ENCODE measurements around the gene NELFCD. TPM values are rescaled to one million over a fixed set of nuclear protein-coding genes. Genes with fewer than 3 reads are reported as not detected.

NELFCD gene
- polyA plus RNA-seq, 1 of the 3 experiments (the other 2 are of a cell fraction): 90.0 TPM

GRCh38 chr20:59004493-59004762 is 23.4 kb downstream of the NELFCD start:
- H3K4me1 ChIP-seq (ENCODE audit: control insufficient read depth in 1 of 2, insufficient read depth in 2 of 2, low read depth in 1 of 2, low read length in 1 of 2): peaks cover 0 to 3% of the 10 kb centered on the region in 2 experiments; a peak in 1 of 4 replicates
- TF ChIP-seq FOSL2 (IDR thresholded peaks at IDR 0.05; ENCODE audit: borderline replicate concordance, low read depth) (no peak), TEAD4 (IDR thresholded peaks at IDR 0.05; ENCODE audit: borderline replicate concordance, insufficient read depth) (no peak), PBX3 (IDR thresholded peaks at IDR 0.05) (no peak), NRF1 (IDR thresholded peaks at IDR 0.05; ENCODE audit: low read depth, low read length) (no peak), EZH2phosphoT487 (IDR thresholded peaks at IDR 0.05; ENCODE audit: borderline replicate concordance, low read depth) (no peak), GABPA (IDR thresholded peaks at IDR 0.05; ENCODE audit: low read depth) (no peak), FOXJ3 (CRISPR knock-in tag; IDR thresholded peaks at IDR 0.05) (no peak), SMC3 (IDR thresholded peaks at IDR 0.05; ENCODE audit: low read depth, low read length) (no peak), GATA2 (CRISPR knock-in tag; IDR thresholded peaks at IDR 0.05) (no peak)
- TF ChIP-seq, protein P1, sequence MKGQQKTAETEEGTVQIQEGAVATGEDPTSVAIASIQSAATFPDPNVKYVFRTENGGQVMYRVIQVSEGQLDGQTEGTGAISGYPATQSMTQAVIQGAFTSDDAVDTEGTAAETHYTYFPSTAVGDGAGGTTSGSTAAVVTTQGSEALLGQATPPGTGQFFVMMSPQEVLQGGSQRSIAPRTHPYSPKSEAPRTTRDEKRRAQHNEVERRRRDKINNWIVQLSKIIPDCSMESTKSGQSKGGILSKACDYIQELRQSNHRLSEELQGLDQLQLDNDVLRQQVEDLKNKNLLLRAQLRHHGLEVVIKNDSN (IDR thresholded peaks at IDR 0.05; ENCODE audit: borderline replicate concordance, low read depth): no peak
- no peak for DNase-seq
- no peaks in the 10 kb centered on the region for H3K36me3 ChIP-seq (replicated peaks in 1 of 2; ENCODE audit: control insufficient read depth in 1 of 2, insufficient read depth in 2 of 2, low read length in 1 of 2)
- H3K4me2 ChIP-seq: no peak overlapping the region
- no peak overlapping the region for H3K9ac ChIP-seq
- H3K9me3 ChIP-seq: no peaks in the 10 kb centered on the region
- no peaks in the 10 kb centered on the region for H3K79me2 ChIP-seq (ENCODE audit: insufficient read depth)
- WGBS (ENCODE audit: low lambda C conversion rate): 75% methylated on average over 4 of the region's 4 CpGs
- H3F3A ChIP-seq (replicated peaks; ENCODE audit: insufficient read depth): no peaks in the 10 kb centered on the region
- no peaks in the 10 kb centered on the region for H3K27me3 ChIP-seq (ENCODE audit: insufficient read depth)
- H2AFZ ChIP-seq (ENCODE audit: low read depth): no peak overlapping the region
- ChIA-PET CTCF (no interaction called here), POLR2A (no interaction called here)
- no peaks in the 10 kb centered on the region for H4K20me1 ChIP-seq (ENCODE audit: insufficient read depth)
- no peak overlapping the region for H3K27ac ChIP-seq (ENCODE audit: low read depth in 2 of 2, low read length in 1 of 2)
- no peak overlapping the region for H3K4me3 ChIP-seq (ENCODE audit: low read depth in 2 of 2, low read length in 1 of 2)
- H3K9me2 ChIP-seq: no peaks in the 10 kb centered on the region

GRCh38 chr20:59004763-59005522 is 23.9 kb downstream of the NELFCD start:
- WGBS (ENCODE audit: low lambda C conversion rate): 86% methylated on average over 13 of the region's 17 CpGs
- no peaks in the 10 kb centered on the region for H3F3A ChIP-seq (replicated peaks; ENCODE audit: insufficient read depth)
- H3K79me2 ChIP-seq (ENCODE audit: insufficient read depth): no peaks in the 10 kb centered on the region
- H3K4me3 ChIP-seq (ENCODE audit: low read depth in 2 of 2, low read length in 1 of 2): no peak overlapping the region
- H3K9me2 ChIP-seq: no peaks in the 10 kb centered on the region
- no peak overlapping the region for H3K9ac ChIP-seq
- no peaks in the 10 kb centered on the region for H3K9me3 ChIP-seq
- H3K4me2 ChIP-seq: no peak overlapping the region
- no peaks in the 10 kb centered on the region for H3K36me3 ChIP-seq (replicated peaks in 1 of 2; ENCODE audit: control insufficient read depth in 1 of 2, insufficient read depth in 2 of 2, low read length in 1 of 2)
- H4K20me1 ChIP-seq (ENCODE audit: insufficient read depth): no peaks in the 10 kb centered on the region
- POLR2A ChIA-PET: no interaction called here
- CTCF ChIA-PET: interaction anchor here (1.4 kb wide), 1 partner anchor 13 kb away, joined by 4 read pairs; no protein-coding TSS in a partner anchor
- no peak overlapping the region for H2AFZ ChIP-seq (ENCODE audit: low read depth)
- H3K4me1 ChIP-seq (ENCODE audit: control insufficient read depth in 1 of 2, insufficient read depth in 2 of 2, low read depth in 1 of 2, low read length in 1 of 2): peaks cover 0 to 3% of the 10 kb centered on the region in 2 experiments; a peak in 1 of 4 replicates
- H3K27ac ChIP-seq (ENCODE audit: low read depth in 2 of 2, low read length in 1 of 2): no peak overlapping the region
- no peak for DNase-seq
- no peaks in the 10 kb centered on the region for H3K27me3 ChIP-seq (ENCODE audit: insufficient read depth)
- no peak for TF ChIP-seq CTCF (IDR thresholded peaks at IDR 0.05)
- no peak for TF ChIP-seq SMC3 (IDR thresholded peaks at IDR 0.05; ENCODE audit: low read depth, low read length)
- no peak for TF ChIP-seq IRF3 (IDR thresholded peaks at IDR 0.05; ENCODE audit: low read depth, low read length)
- no peak for TF ChIP-seq TEAD4 (IDR thresholded peaks at IDR 0.05; ENCODE audit: borderline replicate concordance, insufficient read depth)
- no peak for TF ChIP-seq ELF1 (IDR thresholded peaks at IDR 0.05)
- no peak for TF ChIP-seq RCOR1 (IDR thresholded peaks at IDR 0.05; ENCODE audit: low read length)
- TF ChIP-seq MAX (IDR thresholded peaks at IDR 0.05; ENCODE audit: low read depth): no peak
- TF ChIP-seq MXI1 (IDR thresholded peaks at IDR 0.05; ENCODE audit: low read depth, low read length): no peak
- TF ChIP-seq SIN3A (IDR thresholded peaks at IDR 0.05; ENCODE audit: borderline replicate concordance, low read depth, low read length): no peak
- no peak for TF ChIP-seq ZBTB33 (IDR thresholded peaks at IDR 0.05; ENCODE audit: borderline replicate concordance, low read depth)
- TF ChIP-seq GATA2 (CRISPR knock-in tag; IDR thresholded peaks at IDR 0.05): no peak
- TF ChIP-seq CHD2 (IDR thresholded peaks at IDR 0.05; ENCODE audit: low read length, partially characterized antibody): no peak
- no peak for TF ChIP-seq JUND (IDR thresholded peaks at IDR 0.05)
- TF ChIP-seq RXRA (IDR thresholded peaks at IDR 0.05; ENCODE audit: borderline replicate concordance, low read depth): no peak

Data from SK-N-SH (cell line).